H1 (cell line): ENCODE results near the gene CEP104. TPM values are rescaled to one million over a fixed set of nuclear protein-coding genes. Genes with fewer than 3 reads are reported as not detected.

Source experiments
- CTCF ChIA-PET: fragments of 300-600 bp; sonication (Branson Sonifier 250); formaldehyde crosslinking; loops from one replicate; lab custom pipeline; 2021; ENCODE audit not compliant: partially characterized antibody; lab: Charles Lee
- POLR2A ChIA-PET: fragments of 300-600 bp; sonication (Branson Sonifier 250); formaldehyde crosslinking; loops from one replicate; lab custom pipeline; 2021; ENCODE audit warnings: inconsistent platforms; ENCODE audit not compliant: partially characterized antibody; lab: Charles Lee
- DNase-seq, 2 experiments: peaks; one replicate each; pipeline versions ENCODE4 v3.0.0 to v3.0.0-alpha.2; 2010 to 2022; ENCODE audit warnings: low spot score in 2 of 2, low read depth in 1 of 2, mixed read lengths in 1 of 2
- FAIRE-seq: peaks from 2 replicates; lab custom pipeline; 2011; peaks lifted over from hg19 to GRCh38; lab: Jason Lieb, UNC
- H2AFZ ChIP-seq: 2 replicates; pipeline ENCODE4 v1.8.1; 2012; ENCODE audit warnings: low read length, inconsistent platforms
- H2AK5ac ChIP-seq: 2 replicates; pipeline ENCODE4 v1.6.1; 2013; ENCODE audit warnings: low read depth, low read length
- H2BK120ac ChIP-seq: replicated peaks from 2 replicates; pipeline ENCODE3; 2013; ENCODE audit warnings: low read depth, low read length, inconsistent platforms
- H2BK12ac ChIP-seq: 2 replicates; pipeline ENCODE4 v1.6.1; 2013; ENCODE audit warnings: low read depth, low read length
- H2BK15ac ChIP-seq: 2 replicates; pipeline ENCODE4 v1.6.1; 2013; ENCODE audit warnings: low read length
- H2BK20ac ChIP-seq: 2 replicates; pipeline ENCODE4 v1.6.1; 2013; ENCODE audit warnings: low read length
- H2BK5ac ChIP-seq: 2 replicates; pipeline ENCODE4 v1.6.1; 2013; ENCODE audit warnings: low read depth, low read length
- H3K14ac ChIP-seq: 2 replicates; pipeline ENCODE4 v1.6.1; 2013; ENCODE audit warnings: inconsistent platforms; ENCODE audit not compliant: insufficient read length
- H3K18ac ChIP-seq: 2 replicates; pipeline ENCODE4 v1.6.1; 2013; ENCODE audit warnings: low read length; ENCODE audit errors: extremely low read depth
- H3K23ac ChIP-seq: 2 replicates; pipeline ENCODE4 v1.6.1; 2013; ENCODE audit warnings: inconsistent platforms; ENCODE audit not compliant: insufficient read length
- H3K23me2 ChIP-seq: 2 replicates; pipeline ENCODE4 v1.6.1; 2013; ENCODE audit warnings: low read depth, low read length
- H3K27ac ChIP-seq: 2 replicates; pipeline ENCODE4 v1.6.1; 2011; ENCODE audit warnings: low read depth, low read length, inconsistent platforms
- H3K27me3 ChIP-seq, 4 experiments: replicated peaks in 1 of 4; 1 replicate in 1 of 4; 2 replicates in 3 of 4; pipeline versions ENCODE4 v1.6.1 to v1.8.1; 2011 to 2013; ENCODE audit warnings: low read length in 3 of 4, mild to moderate bottlenecking in 3 of 4, inconsistent platforms in 2 of 4, mixed read lengths in 2 of 4, moderate library complexity in 1 of 4; ENCODE audit not compliant: control insufficient read depth in 3 of 4, insufficient read depth in 3 of 4; ENCODE audit errors: extremely low read depth in 1 of 4
- H3K36me3 ChIP-seq, 4 experiments: 2 replicates each; pipeline versions ENCODE4 v1.6.1 to v1.8.1; 2011 to 2013; ENCODE audit warnings: mild to moderate bottlenecking in 4 of 4, low read length in 3 of 4, moderate library complexity in 2 of 4, control low read depth in 1 of 4, inconsistent platforms in 1 of 4; ENCODE audit not compliant: insufficient read depth in 4 of 4, control insufficient read depth in 2 of 4
- H3K4ac ChIP-seq: replicated peaks from 2 replicates; pipeline ENCODE3; 2013; ENCODE audit warnings: low read length, low read depth, mixed read lengths, inconsistent platforms; ENCODE audit not compliant: insufficient read length
- H3K4me1 ChIP-seq, 4 experiments: replicated peaks in 1 of 4; 1 replicate in 1 of 4; 2 replicates in 3 of 4; pipeline versions ENCODE4 v1.6.1 to v1.8.1; 2011 to 2013; ENCODE audit warnings: low read length in 3 of 4, inconsistent platforms in 2 of 4, mixed read lengths in 1 of 4; ENCODE audit not compliant: insufficient read depth in 4 of 4, control insufficient read depth in 3 of 4
- H3K4me2 ChIP-seq, 2 experiments: 2 replicates each; pipeline versions ENCODE4 v1.6.1 to v1.8.1; 2011 to 2013; ENCODE audit warnings: low read depth in 2 of 2, low read length in 2 of 2, control low read depth in 1 of 2, inconsistent platforms in 1 of 2, mild to moderate bottlenecking in 1 of 2; ENCODE audit not compliant: insufficient read depth in 1 of 2
- H3K4me3 ChIP-seq, 4 experiments: fragments of 200-600, 300-600 bp in 1 of 4; sonication (generic), shearing (Covaris generic), sonication (Bioruptor Twin) in 1 of 4; 2 replicates each; pipeline versions ENCODE4 v1.5.1 to v1.8.1; 2011 to 2016; ENCODE audit warnings: low read length in 4 of 4, low read depth in 3 of 4, control low read depth in 2 of 4, inconsistent platforms in 2 of 4, mild to moderate bottlenecking in 2 of 4, mixed read lengths in 1 of 4, moderate library complexity in 1 of 4; ENCODE audit not compliant: insufficient read depth in 2 of 4; ENCODE audit errors: extremely low read depth in 1 of 4
- H3K56ac ChIP-seq: replicated peaks from 2 replicates; pipeline ENCODE3; 2013; ENCODE audit warnings: low read depth, mild to moderate bottlenecking, mixed read lengths, low read length, inconsistent platforms; ENCODE audit not compliant: insufficient read length
- H3K79me1 ChIP-seq: 2 replicates; pipeline ENCODE4 v1.6.1; 2013; ENCODE audit warnings: low read depth, low read length, control low read depth
- H3K79me2 ChIP-seq, 2 experiments: 2 replicates each; pipeline versions ENCODE4 v1.6.1 to v1.8.1; 2012 to 2013; ENCODE audit warnings: low read length in 2 of 2, mild to moderate bottlenecking in 2 of 2, inconsistent platforms in 1 of 2; ENCODE audit not compliant: insufficient read depth in 2 of 2, control insufficient read depth in 1 of 2
- H3K9ac ChIP-seq, 4 experiments: replicated peaks in 1 of 4; 1 replicate in 1 of 4; 2 replicates in 3 of 4; pipeline versions ENCODE4 v1.6.1 to v1.8.1; 2011 to 2013; ENCODE audit warnings: low read depth in 3 of 4, low read length in 3 of 4, control low read depth in 2 of 4, mild to moderate bottlenecking in 2 of 4, moderate library complexity in 2 of 4, inconsistent platforms in 1 of 4; ENCODE audit errors: extremely low read depth in 1 of 4
- H3K9me3 ChIP-seq, 2 experiments: 2 replicates each; pipeline versions ENCODE4 v1.6.1 to v1.8.1; 2012 to 2013; ENCODE audit warnings: mild to moderate bottlenecking in 2 of 2, moderate library complexity in 2 of 2, control low read depth in 1 of 2, inconsistent platforms in 1 of 2, low read depth in 1 of 2, low read length in 1 of 2, mixed read lengths in 1 of 2; ENCODE audit not compliant: insufficient read depth in 2 of 2
- H4K20me1 ChIP-seq, 2 experiments: replicated peaks in 1 of 2; 2 replicates each; pipeline versions ENCODE3 to v1.8.1; 2011 to 2013; ENCODE audit warnings: inconsistent platforms in 2 of 2, low read length in 2 of 2, mild to moderate bottlenecking in 1 of 2; ENCODE audit not compliant: insufficient read depth in 2 of 2, control insufficient read depth in 1 of 2
- H4K5ac ChIP-seq: 2 replicates; pipeline ENCODE4 v1.6.1; 2013; ENCODE audit warnings: low read length, low read depth, mixed read lengths, inconsistent platforms; ENCODE audit not compliant: insufficient read length
- H4K8ac ChIP-seq: 2 replicates; pipeline ENCODE4 v1.8.0; 2013; ENCODE audit warnings: mild to moderate bottlenecking, moderate library complexity, low read length, inconsistent platforms; ENCODE audit not compliant: insufficient read depth; ENCODE audit errors: extremely low read depth
- H4K91ac ChIP-seq: replicated peaks from 2 replicates; pipeline ENCODE3; 2013; ENCODE audit warnings: low read length, mixed read lengths, inconsistent platforms; ENCODE audit not compliant: insufficient read length
- BRCA1 ChIP-seq: IDR thresholded peaks from 2 replicates; pipeline ENCODE4 v1.6.1; 2012; ENCODE audit warnings: low read depth, low read length, improper control_type of control experiment
- CREB1 ChIP-seq: IDR thresholded peaks from 2 replicates; pipeline ENCODE4 v1.6.1; 2012; ENCODE audit warnings: inconsistent platforms
- HDAC6 ChIP-seq: IDR thresholded peaks from one replicate; pipeline ENCODE4 v1.7.1; 2012; ENCODE audit warnings: low read depth, mild to moderate bottlenecking, inconsistent platforms, low read length, moderate library complexity
- SIRT6 ChIP-seq: IDR thresholded peaks from one replicate; pipeline ENCODE4 v1.7.1; 2012; ENCODE audit warnings: low read length, inconsistent platforms
- ZNF274 ChIP-seq: IDR thresholded peaks from 2 replicates; pipeline ENCODE4 v1.7.0; 2012; ENCODE audit warnings: low read length, borderline replicate concordance; ENCODE audit errors: extremely low read depth
- WGBS, 2 experiments: shearing (Covaris generic) in 1 of 2; methylation state at CpG; one replicate each; pipeline versions ENCODE4 v1.1.6 to v1.1.7; 2013 to 2015; ENCODE audit warnings: low lambda C conversion rate in 2 of 2, mixed read lengths in 2 of 2, inconsistent platforms in 1 of 2, low coverage in 1 of 2, missing lambda C conversion rate in 1 of 2; ENCODE audit not compliant: insufficient replicate concordance in 2 of 2, insufficient coverage in 1 of 2, insufficient read length in 1 of 2; ENCODE audit errors: extremely low coverage in 1 of 2, missing lambda C conversion rate in 1 of 2; 5-methylcytosine and 5-hydroxymethylcytosine counted together
- polyA plus RNA-seq, 7 experiments: library from polyadenylated mRNA; depleted of rRNA in 3 of 7; stranded (reverse) in 5 of 7; unstranded in 2 of 7; fragments of >200 nt in 5 of 7; fragments of 200-250 nt in 2 of 7; gene quantifications; 1 replicate in 5 of 7; 2 replicates in 1 of 7; 4 replicates in 1 of 7; pipeline versions ENCODE4 v1.2.1 to v1.2.3, GENCODE V29; 2011 to 2013; ENCODE audit warnings: missing spikeins in 2 of 7, mixed read lengths in 2 of 7
- total RNA-seq: library from RNA; stranded (reverse); fragmentation: NEBNext Ultra II Directional; extraction: Animal tissue kit (Norgen Biotek cat#: 25700); gene quantifications from 2 replicates; pipeline ENCODE4 v1.2.1, GENCODE V29; 2021

CEP104 gene
- total and polyA plus RNA-seq, 2 of the 8 experiments (the other 6 are each of a cell fraction or from before 2014, with no cell fraction given), result 8.0 to 43.9 TPM

- no peaks in the 10 kb centered on the region for H3K9me3 ChIP-seq
- no peak overlapping the region for H4K91ac ChIP-seq
- H3K9ac ChIP-seq, result no peak overlapping the region
- H2BK15ac ChIP-seq, result no peak overlapping the region
- H2BK12ac ChIP-seq, result no peak overlapping the region
- 83% methylated on average over 13 of the region's 13 CpGs; no CpG with 5 or more reads in 1 of the 2 experiments for WGBS, 2 experiments
- H3K23ac ChIP-seq, result no peak overlapping the region
- H3K4me1 ChIP-seq, result peaks cover 0 to 8% (median 6%) of the 10 kb centered on the region in 4 experiments; a peak in 5 of 7 replicates
- H3K14ac ChIP-seq, result no peak overlapping the region
- no peak overlapping the region for H2AFZ ChIP-seq
- TF ChIP-seq HDAC6 (no peak), ZNF274 (no peak), CREB1 (no peak), SIRT6 (no peak), BRCA1 (no peak)
- TF ChIP-seq, all 59 proteins: peak for 0
- peaks cover 12 to 21% of the 10 kb centered on the region in 2 experiments for H4K20me1 ChIP-seq
- no peak overlapping the region for H3K4me3 ChIP-seq
- peaks cover 19% of the 10 kb centered on the region for H3K79me1 ChIP-seq
- H3K27ac ChIP-seq, result no peak overlapping the region
- no peak overlapping the region for H3K4ac ChIP-seq
- no peak overlapping the region for H2AK5ac ChIP-seq
- no peak overlapping the region for H2BK120ac ChIP-seq
- H3K23me2 ChIP-seq, result no peaks in the 10 kb centered on the region
- ChIA-PET POLR2A (interaction anchor here (0.9 to 9.8 kb wide), 4 partner anchors 7 to 71 kb away, joined by 3 to 84 read pairs (median 11); partner anchors contain the start of gene LRRC47), CTCF (interaction anchor here (0.6 to 5.7 kb wide), 18 partner anchors 8 to 647 kb away, joined by 3 to 40 read pairs (median 4); partner anchors contain the start of gene LRRC47)
- H4K8ac ChIP-seq, result no peak overlapping the region
- no peak overlapping the region for H3K56ac ChIP-seq
- DNase-seq, result no peak
- FAIRE-seq, result no peak
- H2BK5ac ChIP-seq, result no peak overlapping the region
- H3K18ac ChIP-seq, result no peak overlapping the region
- peaks cover 30 to 61% (median 53%) of the 10 kb centered on the region in 4 experiments for H3K36me3 ChIP-seq
- no peak overlapping the region for H2BK20ac ChIP-seq
- H3K79me2 ChIP-seq, result peaks cover 0 to 30% of the 10 kb centered on the region in 2 experiments; a peak in 2 of 4 replicates
- no peaks in the 10 kb centered on the region for H3K27me3 ChIP-seq
- H3K4me2 ChIP-seq, result no peak overlapping the region
- H4K5ac ChIP-seq, result no peak overlapping the region
These were observed 72.0 kb downstream of the CEP104 start for GRCh38 chr1:3785045-3785444.
